Gastroesophageal sphincter (tissue), 4 donors: ENCODE data around the gene CBR1. TPM values are rescaled to one million over a fixed set of nuclear protein-coding genes. Genes with fewer than 3 reads are reported as not detected.

Source experiments
- ATAC-seq: fragments of 150-250 bp; one replicate; pipeline ENCODE4 v1.9.1; 2016; ENCODE audit warnings: mild to moderate bottlenecking, moderate library complexity
- H3K27ac ChIP-seq, 4 donors: fragments of 200-600 bp; sonication (generic) in 3 of 4; 1 replicate in 3 of 4; 2 replicates in 1 of 4; pipeline ENCODE4 v1.5.1; 2016 to 2019
- H3K27me3 ChIP-seq: fragments of 200-600 bp; sonication (generic); one replicate; pipeline ENCODE4 v1.5.1; 2019
- H3K36me3 ChIP-seq, 2 donors: fragments of 200-600 bp; sonication (generic); one replicate each; pipeline ENCODE4 v1.5.1; 2019; ENCODE audit warnings: control low read depth in 1 of 2
- H3K4me1 ChIP-seq, 3 donors: fragments of 200-600 bp; sonication (generic); 1 replicate in 2 of 3; 2 replicates in 1 of 3; pipeline ENCODE4 v1.5.1; 2016 to 2019; ENCODE audit warnings: control low read depth in 2 of 3
- H3K4me3 ChIP-seq, 2 donors: fragments of 200-600 bp; sonication (generic); one replicate each; pipeline ENCODE4 v1.5.1; 2019; ENCODE audit warnings: mild to moderate bottlenecking in 1 of 2, moderate library complexity in 1 of 2
- H3K9me3 ChIP-seq, 3 donors: fragments of 200-600 bp; sonication (generic); one replicate each; pipeline ENCODE4 v1.5.1; 2017 to 2019; ENCODE audit warnings: control low read depth in 2 of 3
- EP300 ChIP-seq: sonication (generic); formaldehyde crosslinking; IDR thresholded peaks from one replicate; pipeline ENCODE4 v1.6.1; 2017; ENCODE audit warnings: antibody characterized with exemption, mild to moderate bottlenecking
- POLR2A ChIP-seq, 2 donors: fragments of 450-650 bp; IDR thresholded peaks; one replicate each; pipeline ENCODE4 v1.6.1; 2017; ENCODE audit warnings: antibody characterized with exemption in 2 of 2, mild to moderate bottlenecking in 2 of 2, moderate library complexity in 1 of 2
- POLR2AphosphoS5 ChIP-seq: sonication (generic); formaldehyde crosslinking; IDR thresholded peaks from one replicate; pipeline ENCODE4 v1.6.1; 2017; ENCODE audit warnings: antibody characterized with exemption
- WGBS, 2 donors: methylation state at CpG; one replicate each; pipeline ENCODE4 v1.1.5; 2018; ENCODE audit warnings: low coverage in 1 of 2; 5-methylcytosine and 5-hydroxymethylcytosine counted together
- total RNA-seq, 4 donors: library from RNA; depleted of rRNA; stranded (reverse); fragments of >200 nt; gene quantifications; one replicate each; pipeline ENCODE4 v1.1.0, GENCODE V29; 2016
- TF ChIP-seq, protein P1 (sequence below), 4 experiments: fragments of 200-600 bp in 2 of 4; fragments of 450-650 bp in 2 of 4; sonication (generic) in 1 of 4; IDR thresholded peaks; one replicate each; pipeline ENCODE4 v1.5.1; 2017 to 2019; ENCODE audit warnings: antibody characterized with exemption in 4 of 4, mild to moderate bottlenecking in 2 of 4, moderate library complexity in 2 of 4

The CBR1 gene
- total RNA-seq, result 100 to 1,000 TPM in 3 of 4 donors, 10 to 100 TPM in 1; 65.6 to 192 (median 138) TPM

DNA sequence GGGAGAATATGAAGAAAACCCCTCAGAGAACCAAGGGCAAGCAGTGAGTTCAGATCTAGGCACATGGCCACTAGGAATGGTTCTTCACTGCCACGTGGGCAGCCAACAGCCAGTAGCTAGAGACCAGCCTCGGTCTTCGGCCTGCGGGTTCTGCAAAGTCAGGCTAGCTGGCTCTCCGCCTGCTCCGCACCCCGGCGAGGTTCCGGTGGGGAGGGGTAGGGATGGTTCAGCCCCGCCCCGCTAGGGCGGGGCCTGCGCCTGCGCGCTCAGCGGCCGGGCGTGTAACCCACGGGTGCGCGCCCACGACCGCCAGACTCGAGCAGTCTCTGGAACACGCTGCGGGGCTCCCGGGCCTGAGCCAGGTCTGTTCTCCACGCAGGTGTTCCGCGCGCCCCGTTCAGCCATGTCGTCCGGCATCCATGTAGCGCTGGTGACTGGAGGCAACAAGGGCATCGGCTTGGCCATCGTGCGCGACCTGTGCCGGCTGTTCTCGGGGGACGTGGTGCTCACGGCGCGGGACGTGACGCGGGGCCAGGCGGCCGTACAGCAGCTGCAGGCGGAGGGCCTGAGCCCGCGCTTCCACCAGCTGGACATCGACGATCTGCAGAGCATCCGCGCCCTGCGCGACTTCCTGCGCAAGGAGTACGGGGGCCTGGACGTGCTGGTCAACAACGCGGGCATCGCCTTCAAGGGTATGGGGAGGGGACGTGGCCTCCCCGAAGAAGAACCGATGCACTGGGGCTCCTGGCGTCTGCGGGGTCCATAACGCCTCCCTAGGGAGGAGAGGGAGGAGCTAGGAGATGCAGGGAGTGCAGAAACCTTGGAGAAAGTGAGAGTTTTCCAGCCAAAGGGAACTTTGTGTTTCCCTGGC, at the start of gene CBR1:
CBR1 (plus strand) TSS at position 312 of the 871 bp plus-strand sequence; CDS start at position 404, 92 bp downstream.
- Histone ChIP-seq H3K36me3 (peaks cover 0 to 21% of the 10 kb centered on the region in 2 donors), H3K9me3 (no peaks in the 10 kb centered on the region), H3K27me3 (no peaks in the 10 kb centered on the region), H3K4me3 (peak within 1 kb of the TSS; percentile 58 to 79), H3K27ac (peak within 1 kb of the TSS; percentile 70 to 92 (median 90)), H3K4me1 (peaks cover 3 to 43% (median 19%) of the 10 kb centered on the region in 3 donors)
- TF ChIP-seq, protein P1, sequence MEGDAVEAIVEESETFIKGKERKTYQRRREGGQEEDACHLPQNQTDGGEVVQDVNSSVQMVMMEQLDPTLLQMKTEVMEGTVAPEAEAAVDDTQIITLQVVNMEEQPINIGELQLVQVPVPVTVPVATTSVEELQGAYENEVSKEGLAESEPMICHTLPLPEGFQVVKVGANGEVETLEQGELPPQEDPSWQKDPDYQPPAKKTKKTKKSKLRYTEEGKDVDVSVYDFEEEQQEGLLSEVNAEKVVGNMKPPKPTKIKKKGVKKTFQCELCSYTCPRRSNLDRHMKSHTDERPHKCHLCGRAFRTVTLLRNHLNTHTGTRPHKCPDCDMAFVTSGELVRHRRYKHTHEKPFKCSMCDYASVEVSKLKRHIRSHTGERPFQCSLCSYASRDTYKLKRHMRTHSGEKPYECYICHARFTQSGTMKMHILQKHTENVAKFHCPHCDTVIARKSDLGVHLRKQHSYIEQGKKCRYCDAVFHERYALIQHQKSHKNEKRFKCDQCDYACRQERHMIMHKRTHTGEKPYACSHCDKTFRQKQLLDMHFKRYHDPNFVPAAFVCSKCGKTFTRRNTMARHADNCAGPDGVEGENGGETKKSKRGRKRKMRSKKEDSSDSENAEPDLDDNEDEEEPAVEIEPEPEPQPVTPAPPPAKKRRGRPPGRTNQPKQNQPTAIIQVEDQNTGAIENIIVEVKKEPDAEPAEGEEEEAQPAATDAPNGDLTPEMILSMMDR (IDR thresholded peaks at IDR 0.05), result no peak
- TF ChIP-seq EP300, result no peak
- peak; percentile 85 for TF ChIP-seq POLR2AphosphoS5
- peak; percentile 76 to 85 for TF ChIP-seq POLR2A (IDR thresholded peaks at IDR 0.05)
- 0% methylated on average over 10 of the region's 71 CpGs; no CpG with 5 or more reads in 1 of the 2 donors for WGBS, 2 donors
- peak; percentile 99 for ATAC-seq

DNA sequence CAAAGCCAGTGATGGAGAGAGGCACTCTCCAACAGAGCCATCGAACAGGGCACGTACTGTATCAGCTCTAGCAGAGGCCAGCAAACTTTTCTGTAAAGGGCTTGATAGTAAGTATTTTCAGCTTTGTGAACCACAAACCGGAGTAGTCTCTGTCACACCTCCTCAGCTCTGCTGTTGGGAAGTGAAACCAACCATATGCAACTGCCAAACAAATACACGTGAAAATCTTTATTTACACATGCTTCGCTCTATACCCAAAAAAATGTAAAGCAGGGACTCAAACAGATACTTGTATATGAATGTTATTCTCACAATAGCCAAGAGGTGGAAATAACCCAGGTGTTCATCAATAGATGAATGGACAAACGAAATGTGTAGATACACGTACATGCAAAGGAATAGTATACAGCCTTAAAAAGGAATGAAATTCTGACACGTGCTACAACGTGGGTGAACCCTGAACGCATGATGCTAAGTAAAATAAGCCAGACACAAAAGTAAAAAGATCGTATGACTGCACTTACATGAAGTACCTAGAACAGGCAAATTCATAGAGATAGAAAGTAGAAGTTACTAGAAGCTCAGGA, 48.5 kb upstream of the CBR1 start:
- Histone ChIP-seq H3K4me3 (no peak overlapping the region), H3K4me1 (peaks cover 0 to 21% (median 8%) of the 10 kb centered on the region in 3 donors), H3K36me3 (no peaks in the 10 kb centered on the region), H3K27ac (no peak overlapping the region), H3K27me3 (no peaks in the 10 kb centered on the region), H3K9me3 (no peaks in the 10 kb centered on the region)
- ATAC-seq, result no peak
- 92 to 96% methylated on average over 7 to 11 of the region's 11 CpGs for WGBS, 2 donors
- no peak for TF ChIP-seq EP300
- no peak for TF ChIP-seq POLR2A (IDR thresholded peaks at IDR 0.05)
- no peak for TF ChIP-seq POLR2AphosphoS5
- TF ChIP-seq, protein P1 (IDR thresholded peaks at IDR 0.05), result no peak

DNA sequence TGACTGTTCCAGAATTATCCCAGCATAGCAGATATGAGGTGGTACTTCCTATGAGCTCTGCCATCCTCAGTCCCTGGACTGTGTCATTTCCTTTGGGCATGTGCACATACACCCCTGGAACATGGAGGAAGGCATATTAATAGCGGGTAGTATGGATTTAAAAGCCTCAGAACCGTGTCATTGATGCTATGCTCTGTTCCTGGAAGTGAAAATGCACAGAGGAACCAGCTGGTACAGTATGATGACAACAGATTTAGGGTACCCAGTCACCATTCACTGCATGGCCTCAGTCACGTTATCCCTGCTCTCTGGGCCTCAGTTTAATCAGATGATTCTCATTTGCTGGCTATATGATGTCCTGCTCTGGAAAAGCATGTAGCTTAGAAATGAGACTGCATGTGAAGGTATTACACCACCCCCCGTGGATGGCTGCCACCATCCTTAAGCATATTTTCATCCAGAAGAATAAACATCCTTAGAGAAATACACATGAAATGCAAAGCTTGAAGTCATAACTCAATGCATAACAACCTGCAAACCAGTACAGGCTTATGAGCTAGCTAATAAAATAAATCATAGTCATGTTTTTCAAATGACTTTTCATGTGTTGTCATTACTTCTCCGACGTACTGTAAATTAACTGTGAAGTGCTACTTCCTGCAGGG, 47.3 kb upstream of the CBR1 start:
- Histone ChIP-seq H3K27me3 (no peaks in the 10 kb centered on the region), H3K9me3 (no peaks in the 10 kb centered on the region), H3K27ac (peak overlapping the region in 1 of 4 donors; percentile 49), H3K4me1 (peaks cover 0 to 21% (median 8%) of the 10 kb centered on the region in 3 donors), H3K4me3 (no peak overlapping the region), H3K36me3 (no peaks in the 10 kb centered on the region)
- TF ChIP-seq POLR2AphosphoS5 (no peak), POLR2A (IDR thresholded peaks at IDR 0.05) (no peak), EP300 (no peak)
- TF ChIP-seq, protein P1 (IDR thresholded peaks at IDR 0.05), result no peak
- 36 to 42% methylated on average over 6 of the region's 6 CpGs for WGBS, 2 donors
- ATAC-seq, result no peak

DNA sequence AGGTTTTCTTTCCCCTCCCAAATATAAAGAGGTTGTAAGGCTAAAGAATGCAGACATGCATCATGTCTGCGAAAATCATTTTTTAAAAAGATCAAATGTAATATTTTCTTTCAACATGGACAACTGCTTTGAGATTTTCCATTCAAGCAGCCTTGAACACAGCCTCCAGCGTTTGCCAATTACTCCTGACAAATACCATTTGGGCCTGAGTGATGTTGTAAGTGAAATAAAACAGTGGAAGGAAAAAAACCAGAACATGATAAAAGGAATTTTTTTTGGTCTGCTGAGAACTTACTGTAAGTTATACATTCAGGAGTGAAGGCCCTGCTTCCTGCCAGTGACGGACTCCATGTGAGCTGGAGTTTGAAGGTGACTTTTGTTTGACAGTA, 46.7 kb upstream of the CBR1 start:
- Histone ChIP-seq H3K27ac (peak overlapping the region in 2 of 4 donors; percentile 27 to 49), H3K36me3 (no peaks in the 10 kb centered on the region), H3K27me3 (no peaks in the 10 kb centered on the region), H3K9me3 (no peaks in the 10 kb centered on the region), H3K4me3 (no peak overlapping the region), H3K4me1 (peaks cover 0 to 24% (median 8%) of the 10 kb centered on the region in 3 donors)
- ATAC-seq, result no peak
- TF ChIP-seq POLR2AphosphoS5 (peak; percentile 38), POLR2A (IDR thresholded peaks at IDR 0.05) (no peak), EP300 (no peak)
- TF ChIP-seq, protein P1 (IDR thresholded peaks at IDR 0.05), result no peak
- WGBS, 2 donors, result 17 to 27% methylated on average over 3 of the region's 3 CpGs
